ENCODE results near the gene OR10S1.

The OR10S1 gene

GRCh38 chr11:123945132-123945531 lies 32.4 kb downstream of the OR10S1 start:
- Histone ChIP-seq H3K36me3 (ENCODE audit: insufficient read depth) (no peaks in the 10 kb centered on the region), H3K79me2 (ENCODE audit: insufficient read depth, low read depth) (no peaks in the 10 kb centered on the region), H3K4me1 (ENCODE audit: low read depth, poor library complexity, severe bottlenecking) (no peaks in the 10 kb centered on the region), H3K27ac (no peak overlapping the region), H4K20me1 (ENCODE audit: insufficient read depth) (no peaks in the 10 kb centered on the region), H3K4me2 (no peak overlapping the region), H3K4me3 (IDR thresholded peaks at IDR 0.05; ENCODE audit: insufficient read depth, low read depth, low read length) (no peak overlapping the region), H3K9ac (no peak overlapping the region), H3K27me3 (ENCODE audit: insufficient read depth, low read depth) (no peaks in the 10 kb centered on the region), H2AFZ (ENCODE audit: low read depth) (no peak overlapping the region)
- TF ChIP-seq CTCF (conservative IDR thresholded peaks at IDR 0.05; ENCODE audit: low read depth, low read length): no peak

- Histone ChIP-seq H2AFZ (ENCODE audit: low read depth) (no peak within 1 kb of the TSS), H3K27ac (no peak within 1 kb of the TSS), H3K9ac (no peak within 1 kb of the TSS), H3K4me2 (no peak within 1 kb of the TSS), H3K79me2 (ENCODE audit: insufficient read depth, low read depth) (no peaks in the 10 kb centered on the region), H3K4me1 (ENCODE audit: low read depth, poor library complexity, severe bottlenecking) (no peaks in the 10 kb centered on the region), H3K36me3 (ENCODE audit: insufficient read depth) (no peaks in the 10 kb centered on the region), H3K27me3 (ENCODE audit: insufficient read depth, low read depth) (no peaks in the 10 kb centered on the region), H3K4me3 (IDR thresholded peaks at IDR 0.05; ENCODE audit: insufficient read depth, low read depth, low read length) (no peak within 1 kb of the TSS), H4K20me1 (ENCODE audit: insufficient read depth) (no peaks in the 10 kb centered on the region)
- no peak for TF ChIP-seq CTCF (conservative IDR thresholded peaks at IDR 0.05; ENCODE audit: low read depth, low read length)
These were observed 33.8 kb downstream of the OR10S1 start, which contains the start of gene OR6T1 for GRCh38 chr11:123943738-123944137. OR6T1 (minus strand) TSS chr11:123943838; CDS start chr11:123943838, 0 bp downstream.

GRCh38 chr11:123942413-123942812 lies 35.2 kb downstream of the OR10S1 start:
- Histone ChIP-seq H3K4me1 (ENCODE audit: low read depth, poor library complexity, severe bottlenecking) (no peaks in the 10 kb centered on the region), H3K27ac (no peak overlapping the region), H2AFZ (ENCODE audit: low read depth) (no peak overlapping the region), H3K4me3 (IDR thresholded peaks at IDR 0.05; ENCODE audit: insufficient read depth, low read depth, low read length) (no peak overlapping the region), H4K20me1 (ENCODE audit: insufficient read depth) (no peaks in the 10 kb centered on the region), H3K4me2 (no peak overlapping the region), H3K36me3 (ENCODE audit: insufficient read depth) (no peaks in the 10 kb centered on the region), H3K79me2 (ENCODE audit: insufficient read depth, low read depth) (no peaks in the 10 kb centered on the region), H3K27me3 (ENCODE audit: insufficient read depth, low read depth) (no peaks in the 10 kb centered on the region), H3K9ac (no peak overlapping the region)
- no peak for TF ChIP-seq CTCF (conservative IDR thresholded peaks at IDR 0.05; ENCODE audit: low read depth, low read length)

GRCh38 chr11:123939317-123939716 lies 38.3 kb downstream of the OR10S1 start, which contains the start of gene OR4D5:
OR4D5 (plus strand) TSS chr11:123939617; CDS start chr11:123939617, 0 bp downstream.
- H3K9ac ChIP-seq: no peak within 1 kb of the TSS

More at GRCh38 chr11:123939317-123939716, 38.3 kb downstream of the OR10S1 start, which contains the start of gene OR4D5:
- Histone ChIP-seq H3K36me3 (ENCODE audit: insufficient read depth) (no peaks in the 10 kb centered on the region), H2AFZ (ENCODE audit: low read depth) (no peak within 1 kb of the TSS), H3K4me1 (ENCODE audit: low read depth, poor library complexity, severe bottlenecking) (no peaks in the 10 kb centered on the region), H3K4me2 (no peak within 1 kb of the TSS), H3K27me3 (ENCODE audit: insufficient read depth, low read depth) (no peaks in the 10 kb centered on the region), H3K4me3 (IDR thresholded peaks at IDR 0.05; ENCODE audit: insufficient read depth, low read depth, low read length) (no peak within 1 kb of the TSS), H3K27ac (no peak within 1 kb of the TSS), H4K20me1 (ENCODE audit: insufficient read depth) (no peaks in the 10 kb centered on the region), H3K79me2 (ENCODE audit: insufficient read depth, low read depth) (no peaks in the 10 kb centered on the region)
- no peak for TF ChIP-seq CTCF (conservative IDR thresholded peaks at IDR 0.05; ENCODE audit: low read depth, low read length)

Data from KMS-11 (cell line).